BLaER1 (cell line): ENCODE measurements around the gene NT5C3B.
A peak's percentile ranks its signal among the peaks of the same experiment; 100 is the strongest.

ENCODE experiments used
- H3K27ac ChIP-seq: shearing (Covaris generic); formaldehyde crosslinking; 2 replicates; pipeline ENCODE4 v1.8.1; 2022
- H3K27me3 ChIP-seq: shearing (Covaris generic); formaldehyde crosslinking; 2 replicates; pipeline ENCODE4 v1.8.1; 2022
- H3K36me3 ChIP-seq: shearing (Covaris generic); formaldehyde crosslinking; 2 replicates; pipeline ENCODE4 v1.8.1; 2022
- H3K4me1 ChIP-seq: shearing (Covaris generic); formaldehyde crosslinking; 2 replicates; pipeline ENCODE4 v1.8.1; 2022
- H3K4me2 ChIP-seq: shearing (Covaris generic); formaldehyde crosslinking; 2 replicates; pipeline ENCODE4 v1.8.1; 2022
- H3K4me3 ChIP-seq: shearing (Covaris generic); formaldehyde crosslinking; 2 replicates; pipeline ENCODE4 v1.8.1; 2022
- H3K9ac ChIP-seq: shearing (Covaris generic); formaldehyde crosslinking; 2 replicates; pipeline ENCODE4 v1.8.1; 2022
- H3K9me3 ChIP-seq: shearing (Covaris generic); formaldehyde crosslinking; 2 replicates; pipeline ENCODE4 v1.8.1; 2022
- H4K20me1 ChIP-seq: shearing (Covaris generic); formaldehyde crosslinking; 2 replicates; pipeline ENCODE4 v1.8.1; 2022
- Cebpa-rat ChIP-seq: shearing (Covaris generic); IDR thresholded peaks from 2 replicates; pipeline ENCODE4 v1.8.1; 2022

NT5C3B gene

GRCh38 chr17:41823580-41823979 is 12.5 kb downstream of the NT5C3B start:
- H3K36me3 ChIP-seq: peaks cover 54% of the 10 kb centered on the region
- no peak overlapping the region for H3K4me3 ChIP-seq
- H4K20me1 ChIP-seq: no peaks in the 10 kb centered on the region
- H3K27ac ChIP-seq: no peak overlapping the region
- no peak overlapping the region for H3K4me2 ChIP-seq
- TF ChIP-seq Cebpa-rat: no peak
- H3K4me1 ChIP-seq: no peaks in the 10 kb centered on the region
- H3K9ac ChIP-seq: no peak overlapping the region
- H3K9me3 ChIP-seq: no peaks in the 10 kb centered on the region
- H3K27me3 ChIP-seq: no peaks in the 10 kb centered on the region

- Histone ChIP-seq H4K20me1 (no peaks in the 10 kb centered on the region), H3K27ac (no peak overlapping the region), H3K9ac (no peak overlapping the region), H3K9me3 (no peaks in the 10 kb centered on the region), H3K4me3 (no peak overlapping the region), H3K36me3 (peaks cover 49% of the 10 kb centered on the region), H3K4me2 (no peak overlapping the region), H3K27me3 (no peaks in the 10 kb centered on the region), H3K4me1 (no peaks in the 10 kb centered on the region)
- no peak for TF ChIP-seq Cebpa-rat
Observed at GRCh38 chr17:41823141-41823524, 12.9 kb downstream of the NT5C3B start.

DNA sequence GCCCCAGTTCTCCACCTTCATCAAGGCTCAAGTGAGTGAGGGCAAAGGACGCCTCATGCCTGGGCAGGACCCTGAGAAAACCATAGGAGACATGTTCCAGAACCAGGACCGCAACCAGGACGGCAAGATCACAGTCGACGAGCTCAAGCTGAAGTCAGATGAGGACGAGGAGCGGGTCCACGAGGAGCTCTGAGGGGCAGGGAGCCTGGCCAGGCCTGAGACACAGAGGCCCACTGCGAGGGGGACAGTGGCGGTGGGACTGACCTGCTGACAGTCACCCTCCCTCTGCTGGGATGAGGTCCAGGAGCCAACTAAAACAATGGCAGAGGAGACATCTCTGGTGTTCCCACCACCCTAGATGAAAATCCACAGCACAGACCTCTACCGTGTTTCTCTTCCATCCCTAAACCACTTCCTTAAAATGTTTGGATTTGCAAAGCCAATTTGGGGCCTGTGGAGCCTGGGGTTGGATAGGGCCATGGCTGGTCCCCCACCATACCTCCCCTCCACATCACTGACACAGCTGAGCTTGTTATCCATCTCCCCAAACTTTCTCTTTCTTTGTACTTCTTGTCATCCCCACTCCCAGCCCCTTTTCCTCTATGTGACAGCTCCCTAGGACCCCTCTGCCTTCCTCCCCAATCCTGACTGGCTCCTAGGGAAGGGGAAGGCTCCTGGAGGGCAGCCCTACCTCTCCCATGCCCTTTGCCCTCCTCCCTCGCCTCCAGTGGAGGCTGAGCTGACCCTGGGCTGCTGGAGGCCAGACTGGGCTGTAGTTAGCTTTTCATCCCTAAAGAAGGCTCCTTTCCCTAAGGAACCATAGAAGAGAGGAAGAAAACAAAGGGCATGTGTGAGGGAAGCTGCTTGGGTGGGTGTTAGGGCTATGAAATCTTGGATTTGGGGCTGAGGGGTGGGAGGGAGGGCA is 13.6 kb downstream of the NT5C3B start:
- Histone ChIP-seq H3K4me1 (no peaks in the 10 kb centered on the region), H3K27ac (no peak overlapping the region)

GRCh38 chr17:41821776-41822175 is 14.3 kb downstream of the NT5C3B start:
- Histone ChIP-seq H3K9me3 (no peaks in the 10 kb centered on the region), H3K4me1 (no peaks in the 10 kb centered on the region), H3K27ac (no peak overlapping the region), H3K9ac (no peak overlapping the region), H3K36me3 (peaks cover 36% of the 10 kb centered on the region), H3K4me2 (no peak overlapping the region), H3K27me3 (no peaks in the 10 kb centered on the region), H4K20me1 (no peaks in the 10 kb centered on the region), H3K4me3 (no peak overlapping the region)
- no peak for TF ChIP-seq Cebpa-rat

More for the DNA sequence above, 13.6 kb downstream of the NT5C3B start:
- no peaks in the 10 kb centered on the region for H4K20me1 ChIP-seq
- TF ChIP-seq Cebpa-rat: no peak
- H3K9me3 ChIP-seq: no peaks in the 10 kb centered on the region
- no peak overlapping the region for H3K4me3 ChIP-seq
- H3K36me3 ChIP-seq: peaks cover 43% of the 10 kb centered on the region
- no peaks in the 10 kb centered on the region for H3K27me3 ChIP-seq
- no peak overlapping the region for H3K9ac ChIP-seq
- no peak overlapping the region for H3K4me2 ChIP-seq

DNA sequence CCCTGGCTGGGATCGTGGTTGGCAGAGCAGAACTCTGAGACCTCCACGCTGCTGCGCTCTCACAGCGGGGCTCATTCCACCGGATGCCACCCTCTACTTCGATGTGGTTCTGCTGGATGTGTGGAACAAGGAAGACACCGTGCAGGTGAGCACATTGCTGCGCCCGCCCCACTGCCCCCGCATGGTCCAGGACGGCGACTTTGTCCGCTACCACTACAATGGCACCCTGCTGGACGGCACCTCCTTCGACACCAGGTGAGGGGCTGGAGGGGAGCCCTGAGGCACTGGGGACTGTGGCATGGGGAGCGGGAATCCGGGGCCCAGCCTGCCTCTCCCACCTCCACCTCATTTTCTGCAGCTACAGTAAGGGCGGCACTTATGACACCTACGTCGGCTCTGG is 18.0 kb downstream of the NT5C3B start:
- no peak overlapping the region for H3K4me2 ChIP-seq
- H3K27ac ChIP-seq: no peak overlapping the region
- no peak overlapping the region for H3K9ac ChIP-seq
- no peaks in the 10 kb centered on the region for H3K36me3 ChIP-seq
- peaks cover 15% of the 10 kb centered on the region for H3K4me1 ChIP-seq
- no peaks in the 10 kb centered on the region for H4K20me1 ChIP-seq
- no peaks in the 10 kb centered on the region for H3K9me3 ChIP-seq
- H3K4me3 ChIP-seq: no peak overlapping the region
- no peak for TF ChIP-seq Cebpa-rat
- no peaks in the 10 kb centered on the region for H3K27me3 ChIP-seq

DNA sequence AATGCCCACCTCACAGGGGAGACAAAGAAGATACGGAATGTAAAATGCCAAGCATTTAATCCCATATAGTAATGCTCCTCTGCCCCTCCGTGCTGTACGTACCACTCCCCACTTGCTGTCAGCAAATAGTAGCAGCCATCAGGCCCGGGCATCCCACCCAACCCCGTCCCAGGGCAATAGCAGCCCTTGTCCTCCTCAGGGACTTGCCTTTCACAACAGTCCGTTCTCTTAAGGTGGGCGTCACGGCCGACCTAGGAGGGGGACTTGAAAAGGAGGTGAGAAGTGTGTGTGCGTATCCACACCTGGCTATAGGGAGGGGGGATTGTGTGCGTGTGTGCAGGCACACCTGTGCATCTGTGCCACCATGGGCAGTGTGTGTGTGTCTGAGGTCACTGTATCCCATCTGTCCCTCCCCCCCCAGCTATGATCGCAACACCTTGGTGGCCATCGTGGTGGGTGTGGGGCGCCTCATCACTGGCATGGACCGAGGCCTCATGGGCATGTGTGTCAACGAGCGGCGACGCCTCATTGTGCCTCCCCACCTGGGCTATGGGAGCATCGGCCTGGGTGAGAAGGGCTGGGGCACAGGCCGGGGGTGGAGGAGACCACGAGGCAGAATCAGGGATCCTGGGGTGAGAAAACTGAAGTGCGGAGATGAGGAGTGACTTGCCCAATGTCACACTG is 19.3 kb downstream of the NT5C3B start:
- no peak overlapping the region for H3K4me3 ChIP-seq

GRCh38 chr17:41814195-41814594 is 21.8 kb downstream of the NT5C3B start:
- Histone ChIP-seq H3K27ac (no peak overlapping the region), H3K9ac (no peak overlapping the region), H4K20me1 (no peaks in the 10 kb centered on the region)

More for the DNA sequence above, 19.3 kb downstream of the NT5C3B start:
- Histone ChIP-seq H3K27me3 (no peaks in the 10 kb centered on the region), H3K9ac (no peak overlapping the region), H3K27ac (no peak overlapping the region), H3K4me1 (peaks cover 27% of the 10 kb centered on the region), H3K4me2 (no peak overlapping the region), H3K9me3 (no peaks in the 10 kb centered on the region), H4K20me1 (no peaks in the 10 kb centered on the region), H3K36me3 (no peaks in the 10 kb centered on the region)
- no peak for TF ChIP-seq Cebpa-rat

GRCh38 chr17:41813699-41814124 is 22.3 kb downstream of the NT5C3B start:
- Histone ChIP-seq H4K20me1 (no peaks in the 10 kb centered on the region), H3K27me3 (no peaks in the 10 kb centered on the region), H3K9me3 (no peaks in the 10 kb centered on the region), H3K36me3 (peaks cover 6% of the 10 kb centered on the region; the same call in 1 of the 2 replicates), H3K4me3 (no peak overlapping the region), H3K4me1 (peaks cover 48% of the 10 kb centered on the region), H3K9ac (no peak overlapping the region), H3K27ac (no peak overlapping the region), H3K4me2 (peak overlapping the region; percentile 98)
- no peak for TF ChIP-seq Cebpa-rat

More at GRCh38 chr17:41814195-41814594, 21.8 kb downstream of the NT5C3B start:
- H3K4me3 ChIP-seq: no peak overlapping the region
- H3K36me3 ChIP-seq: 0 out of 2 replicates have a peak, but pooled peaks cover 4% of the 10 kb centered on the region
- H3K4me1 ChIP-seq: peaks cover 48% of the 10 kb centered on the region
- H3K4me2 ChIP-seq: peak overlapping the region; percentile 98
- H3K9me3 ChIP-seq: no peaks in the 10 kb centered on the region
- H3K27me3 ChIP-seq: no peaks in the 10 kb centered on the region
- no peak for TF ChIP-seq Cebpa-rat

DNA sequence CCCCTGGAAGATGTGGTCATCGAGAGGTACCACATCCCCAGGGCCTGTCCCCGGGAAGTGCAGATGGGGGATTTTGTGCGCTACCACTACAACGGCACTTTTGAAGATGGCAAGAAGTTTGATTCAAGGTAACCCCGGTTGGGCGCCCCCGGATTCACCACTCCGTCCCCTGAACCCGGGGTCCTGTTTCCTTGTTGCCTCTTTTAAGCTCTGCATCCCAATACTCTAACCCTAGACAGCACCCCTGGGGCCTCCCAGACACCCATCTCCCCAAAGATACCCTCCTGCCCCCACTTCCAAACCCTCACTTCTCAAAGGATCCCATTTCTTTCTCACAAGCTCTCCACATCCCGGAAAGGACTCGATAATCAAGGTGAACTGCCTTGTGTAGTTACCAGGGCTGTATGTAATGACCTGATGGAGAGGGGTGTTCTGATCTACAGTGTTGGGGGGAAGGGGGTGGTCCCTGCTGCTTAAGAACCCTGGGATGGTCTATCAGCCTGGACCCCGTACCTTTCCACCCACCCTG is 22.8 kb downstream of the NT5C3B start:
- Histone ChIP-seq H3K9me3 (no peaks in the 10 kb centered on the region), H3K4me2 (peak overlapping the region; percentile 98), H3K4me1 (peaks cover 48% of the 10 kb centered on the region), H3K9ac (peak overlapping the region; percentile 81; the same call in 1 of the 2 replicates), H3K4me3 (peak overlapping the region; percentile 82), H3K27me3 (no peaks in the 10 kb centered on the region), H3K27ac (peak overlapping the region; percentile 84; the same call in 1 of the 2 replicates), H3K36me3 (peaks cover 11% of the 10 kb centered on the region; the same call in 1 of the 2 replicates), H4K20me1 (no peaks in the 10 kb centered on the region)
- TF ChIP-seq Cebpa-rat: no peak
